HG03060 (cell line): Measurements from ENCODE around the gene RXFP2.

Source experiments
- ATAC-seq: cut with Tn5 transposase; IDR thresholded peaks from one replicate; pipeline ENCODE4 v1.9.1; 2021; ENCODE audit warnings: low read depth, moderate number of reproducible peaks; ENCODE audit not compliant: unreplicated experiment

Gene RXFP2

GRCh38 chr13:31767175-31767900, 28.0 kb downstream of the RXFP2 start:
- ATAC-seq: no peak

GRCh38 chr13:31768351-31768750, 29.0 kb downstream of the RXFP2 start:
- ATAC-seq: no peak

GRCh38 chr13:31769575-31769974, 30.2 kb downstream of the RXFP2 start:
- ATAC-seq: no peak

- ATAC-seq: no peak
Measured at GRCh38 chr13:31772231-31772630, 32.9 kb downstream of the RXFP2 start.

GRCh38 chr13:31773538-31773937, 34.2 kb downstream of the RXFP2 start:
- no peak for ATAC-seq

GRCh38 chr13:31774186-31774750, 34.9 kb downstream of the RXFP2 start:
- no peak for ATAC-seq

GRCh38 chr13:31775148-31775547, 35.8 kb downstream of the RXFP2 start:
- ATAC-seq: no peak

- no peak for ATAC-seq
Measured at GRCh38 chr13:31775686-31776085, 36.4 kb downstream of the RXFP2 start.

GRCh38 chr13:31781064-31781463, 41.7 kb downstream of the RXFP2 start:
- no peak for ATAC-seq

- no peak for ATAC-seq
Measured at GRCh38 chr13:31786011-31786410, 46.7 kb downstream of the RXFP2 start.

- no peak for ATAC-seq
Measured at GRCh38 chr13:31790992-31791391, 51.7 kb downstream of the RXFP2 start.

- ATAC-seq: no peak
Measured at GRCh38 chr13:31793246-31793645, 53.9 kb downstream of the RXFP2 start.

- no peak for ATAC-seq
Measured at GRCh38 chr13:31794452-31794851, 55.1 kb downstream of the RXFP2 start.

GRCh38 chr13:31797154-31797775, 57.9 kb downstream of the RXFP2 start:
- ATAC-seq: no peak

- ATAC-seq: no peak
Measured at GRCh38 chr13:31798189-31798588, 58.9 kb downstream of the RXFP2 start.

GRCh38 chr13:31801088-31801487, 61.8 kb downstream of the RXFP2 start:
- no peak for ATAC-seq

- no peak for ATAC-seq
Measured at GRCh38 chr13:31803311-31803710, 64.0 kb downstream of the RXFP2 start.

GRCh38 chr13:31805841-31806240, 66.5 kb downstream of the RXFP2 start:
- ATAC-seq: no peak

GRCh38 chr13:31807090-31807541, 67.8 kb downstream of the RXFP2 start:
- ATAC-seq: no peak

GRCh38 chr13:31814536-31814935, 75.2 kb downstream of the RXFP2 start:
- no peak for ATAC-seq

- no peak for ATAC-seq
Measured at GRCh38 chr13:31815361-31816144, 76.2 kb downstream of the RXFP2 start.
